ENCODE measurements around the gene EMC8.
"Not testable (repeated sequence)": the region's sequence is repeated elsewhere in the genome, so short reads cannot be mapped to it uniquely, and the experiment has no call there.

EMC8 gene

DNA sequence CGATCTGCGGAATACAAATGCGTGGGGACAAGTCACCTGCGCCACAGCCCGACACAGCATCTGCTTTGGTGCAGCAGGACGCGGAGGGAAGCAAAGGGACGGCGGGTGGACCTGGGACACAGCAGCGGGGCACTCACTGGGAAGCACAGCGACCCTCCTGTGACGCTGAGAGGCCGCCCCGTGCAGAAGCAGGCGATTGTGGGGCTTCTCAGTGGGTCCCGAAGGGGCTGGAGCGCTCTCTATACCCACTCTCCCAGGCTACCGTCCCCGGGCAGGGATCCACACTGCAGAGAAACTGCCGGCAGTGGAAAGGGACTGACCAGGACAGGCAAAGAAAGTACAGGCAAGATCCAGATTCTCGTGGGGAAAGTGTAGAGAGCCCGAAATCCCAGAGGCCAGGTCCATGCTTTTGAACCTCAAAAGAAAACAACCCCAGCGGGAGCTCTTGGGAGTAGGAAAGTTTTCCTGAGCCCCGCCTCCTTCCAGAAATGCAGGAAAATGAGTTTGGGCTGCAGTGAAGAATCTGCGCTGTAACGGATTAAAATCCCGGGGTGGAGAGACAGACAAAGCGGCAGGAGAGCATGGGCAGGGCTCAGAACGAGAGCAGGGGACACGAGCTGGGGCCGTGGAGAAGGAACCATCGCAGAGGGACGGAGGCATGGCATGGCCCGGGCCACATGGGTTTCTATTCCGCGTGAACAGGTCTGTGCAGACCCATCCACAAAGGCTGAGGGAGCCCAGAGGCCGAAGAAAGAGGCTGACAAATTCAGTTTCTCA lies 12.9 kb upstream of the EMC8 start:
- DNase-seq, result no peak

DNA sequence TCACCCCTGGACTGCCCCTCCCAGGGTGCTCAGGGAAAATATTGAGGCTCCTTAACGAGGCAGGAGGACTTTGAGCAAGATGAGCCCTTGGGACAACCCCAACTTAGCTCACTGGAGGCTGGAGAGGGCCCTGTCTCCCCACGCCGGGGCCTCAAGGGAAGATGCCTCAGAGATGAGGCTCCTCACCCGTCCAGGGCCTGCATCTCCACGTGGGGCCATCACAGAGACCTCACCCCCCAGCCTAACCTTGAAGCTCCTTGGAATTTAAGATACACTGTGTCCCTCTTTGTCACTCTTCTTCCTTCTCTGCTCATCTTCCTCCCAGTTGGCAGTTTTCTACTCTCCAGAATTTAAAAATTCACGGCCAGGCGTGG lies 11.4 kb upstream of the EMC8 start:
- no peak for DNase-seq

DNA sequence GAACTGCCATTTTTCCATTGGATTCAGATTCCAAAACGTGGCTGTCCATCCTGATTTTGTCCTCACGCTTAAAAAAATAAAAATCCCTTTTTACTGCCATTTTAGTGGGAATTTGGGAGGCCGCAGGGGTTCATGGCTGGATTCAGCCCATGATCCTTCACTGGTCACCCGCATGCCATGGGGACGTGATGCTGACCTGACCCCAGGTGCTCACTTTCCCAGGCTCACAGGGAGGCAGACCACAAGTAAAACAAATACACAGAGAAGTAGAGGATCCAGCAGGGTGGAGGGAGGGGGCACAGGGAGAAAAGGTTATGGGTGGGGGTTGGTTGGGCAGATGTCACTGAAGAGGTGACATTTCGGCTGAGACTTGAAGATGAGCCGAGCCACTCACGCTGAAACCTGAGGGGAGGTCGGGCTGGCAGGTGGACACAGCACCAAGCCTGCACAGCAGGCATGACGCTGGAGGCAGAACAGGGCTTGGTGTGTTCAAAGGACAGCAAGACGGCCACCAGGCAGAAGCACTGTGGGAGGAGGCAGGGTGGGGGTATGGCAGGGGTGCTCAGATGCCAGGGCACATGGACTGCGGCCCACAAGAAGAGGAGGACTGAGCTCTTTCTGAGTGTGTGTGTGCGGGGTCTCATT lies 10.9 kb upstream of the EMC8 start:
- no peak for DNase-seq

DNA sequence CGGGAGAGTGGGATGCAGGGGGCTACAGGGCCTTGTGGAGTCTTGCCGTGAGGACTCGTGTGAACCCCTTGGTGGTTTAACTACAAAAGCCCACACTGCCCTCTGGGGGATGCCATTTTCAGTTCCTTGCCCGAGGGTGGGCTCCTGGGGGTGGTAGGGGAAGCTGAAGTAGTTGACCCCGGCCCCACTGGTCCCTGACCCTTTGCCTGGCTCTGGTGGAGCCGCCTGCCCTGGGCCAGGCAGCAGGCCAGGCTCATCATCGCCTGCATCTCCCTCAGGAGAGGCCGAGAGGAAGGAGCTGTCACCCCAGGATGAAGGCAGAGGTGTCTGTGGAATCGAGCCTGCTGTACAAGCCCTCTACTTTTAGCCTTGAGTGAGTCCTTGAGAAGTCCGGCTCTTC lies 10.3 kb upstream of the EMC8 start:
- no peak for DNase-seq

DNA sequence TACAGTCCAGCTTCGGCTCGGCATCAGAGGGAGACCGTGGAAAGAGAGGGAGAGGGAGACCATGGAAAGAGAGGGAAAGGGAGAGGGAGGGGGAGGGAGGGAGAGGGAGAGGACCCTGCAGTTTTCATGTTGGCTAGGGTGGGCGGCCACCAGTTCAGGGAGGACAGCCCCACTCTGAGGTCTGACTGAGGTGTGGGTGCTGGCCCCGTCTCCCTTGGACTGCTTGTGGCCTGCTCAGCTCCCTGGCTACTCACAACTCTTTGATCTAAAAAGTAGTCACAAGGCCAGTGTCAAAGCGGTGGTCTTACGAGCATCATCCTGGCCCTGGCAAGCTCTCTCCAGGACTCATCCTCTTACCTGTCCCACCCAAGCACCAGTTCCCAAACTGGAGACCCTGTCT lies 9.6 kb upstream of the EMC8 start:
- DNase-seq, result no peak

DNA sequence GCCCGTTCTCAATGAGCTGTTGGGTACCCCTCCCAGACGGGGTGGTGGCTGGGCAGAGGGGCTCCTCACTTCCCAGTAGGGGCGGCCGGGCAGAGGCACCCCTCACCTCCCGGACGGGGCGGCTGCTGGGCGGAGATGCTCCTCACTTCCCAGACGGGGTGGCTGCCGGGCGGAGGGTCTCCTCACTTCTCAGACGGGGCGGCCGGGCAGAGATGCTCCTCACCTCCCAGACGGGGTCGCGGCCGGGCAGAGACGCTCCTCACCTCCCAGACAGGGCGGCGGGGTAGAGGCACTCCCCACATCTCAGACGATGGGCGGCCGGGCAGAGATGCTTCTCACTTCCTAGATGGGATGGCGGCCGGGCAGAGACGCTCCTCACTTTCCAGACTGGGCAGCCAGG lies 8.8 kb upstream of the EMC8 start:
- not testable (repeated sequence) for DNase-seq

DNA sequence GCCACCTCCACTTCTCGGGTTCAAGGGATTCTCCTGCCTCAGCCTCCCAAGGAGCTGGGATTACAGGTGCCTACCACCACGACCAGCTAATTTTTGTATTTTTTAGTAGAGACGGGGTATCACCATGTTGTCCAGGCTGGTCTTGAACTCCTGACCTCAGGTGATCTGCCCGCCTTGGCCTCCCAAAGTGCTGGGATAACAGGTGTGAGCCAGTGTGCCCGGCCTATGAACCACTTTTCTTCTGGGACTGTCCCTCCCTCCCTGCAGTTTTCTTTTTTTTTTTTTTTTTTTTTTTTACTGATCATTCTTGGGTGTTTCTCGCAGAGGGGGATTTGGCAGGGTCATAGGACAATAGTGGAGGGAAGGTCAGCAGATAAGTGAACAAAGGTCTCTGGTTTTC lies 8.0 kb upstream of the EMC8 start:
- not testable (repeated sequence) for DNase-seq

DNA sequence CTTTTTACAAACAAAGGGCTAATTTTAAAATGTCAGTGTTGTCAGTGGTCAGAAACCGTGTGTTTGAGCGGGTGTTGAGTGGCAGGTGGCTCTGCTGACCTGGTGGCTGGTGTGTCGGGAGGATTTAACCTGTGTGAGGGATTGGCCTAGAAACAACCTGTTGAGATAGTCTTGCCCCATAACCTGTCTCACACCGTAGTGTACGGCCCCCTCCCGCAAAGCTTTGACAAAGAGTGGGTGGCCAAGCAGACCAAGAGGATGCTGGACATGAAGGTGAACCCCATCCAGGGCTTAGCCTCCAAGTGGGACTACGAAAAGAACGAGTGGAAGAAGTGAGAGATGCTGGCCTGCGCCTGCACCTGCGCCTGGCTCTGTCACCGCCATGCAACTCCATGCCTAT lies 7.2 kb upstream of the EMC8 start:
- no peak for DNase-seq

DNA sequence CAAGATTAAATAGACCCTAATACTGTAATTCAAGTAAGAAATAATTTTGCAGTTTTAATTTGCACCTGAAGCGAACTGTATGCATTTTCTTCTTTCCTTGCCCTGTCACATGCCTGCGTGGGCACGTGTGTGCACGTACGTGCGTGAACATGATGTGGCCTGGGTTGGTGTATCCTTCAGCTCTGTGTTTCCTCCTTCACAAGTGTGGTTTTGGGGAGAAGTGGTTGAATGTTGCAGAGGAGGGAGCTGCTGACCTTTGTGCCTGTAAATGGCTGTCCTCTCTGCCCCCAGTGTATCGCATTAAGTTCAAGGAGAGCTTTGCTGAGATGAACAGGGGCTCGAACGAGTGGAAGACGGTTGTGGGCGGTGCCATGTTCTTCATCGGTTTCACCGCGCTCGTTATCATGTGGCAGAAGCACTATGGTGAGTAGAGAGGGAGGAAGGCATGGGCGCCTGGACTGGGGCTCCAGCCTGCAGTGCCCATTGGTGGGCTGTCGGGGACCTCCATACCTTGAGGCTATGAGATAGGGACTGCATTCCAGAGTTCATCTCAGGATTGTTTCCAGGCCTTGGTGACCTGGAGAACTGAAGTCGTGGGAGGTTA lies 6.2 kb upstream of the EMC8 start:
- no peak for DNase-seq

DNA sequence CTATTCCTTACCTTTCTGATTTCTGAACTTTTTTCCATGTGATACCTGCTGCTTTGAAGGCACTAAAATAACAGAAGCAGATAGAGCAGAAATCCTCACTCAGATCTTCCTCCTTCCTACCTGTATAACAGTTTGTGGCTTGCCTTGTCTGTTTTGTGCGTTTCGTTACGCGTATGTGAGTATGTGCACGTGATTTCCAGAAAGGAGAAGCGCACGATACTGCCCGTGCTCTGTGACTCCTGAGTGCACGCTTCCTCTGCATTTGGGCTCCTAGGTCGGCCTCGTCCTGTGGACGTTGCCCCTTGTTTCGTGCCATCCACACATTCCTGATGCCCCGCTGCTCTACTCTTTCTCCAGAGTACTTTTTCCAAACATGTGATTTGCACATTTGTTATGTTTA lies 4.2 kb upstream of the EMC8 start:
- no peak for DNase-seq

DNA sequence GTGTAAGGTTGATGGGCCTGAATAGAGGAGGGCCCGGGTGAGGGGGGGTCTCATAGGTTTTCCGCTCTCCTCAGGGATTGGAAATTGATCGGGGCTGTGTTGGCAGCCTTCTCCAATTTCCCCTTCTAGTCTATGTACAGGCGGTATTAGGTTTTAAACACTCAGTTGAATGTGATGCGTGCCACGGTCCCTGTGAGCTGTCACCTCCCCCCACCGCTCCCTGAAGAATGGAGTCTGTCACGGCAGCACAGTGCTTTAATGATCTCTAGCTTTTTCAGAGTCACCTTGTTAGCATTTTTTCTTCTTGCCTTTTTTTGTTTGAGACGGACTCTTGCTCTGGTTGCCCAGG lies 951 bp upstream of the EMC8 start:
- no peak for DNase-seq

DNA sequence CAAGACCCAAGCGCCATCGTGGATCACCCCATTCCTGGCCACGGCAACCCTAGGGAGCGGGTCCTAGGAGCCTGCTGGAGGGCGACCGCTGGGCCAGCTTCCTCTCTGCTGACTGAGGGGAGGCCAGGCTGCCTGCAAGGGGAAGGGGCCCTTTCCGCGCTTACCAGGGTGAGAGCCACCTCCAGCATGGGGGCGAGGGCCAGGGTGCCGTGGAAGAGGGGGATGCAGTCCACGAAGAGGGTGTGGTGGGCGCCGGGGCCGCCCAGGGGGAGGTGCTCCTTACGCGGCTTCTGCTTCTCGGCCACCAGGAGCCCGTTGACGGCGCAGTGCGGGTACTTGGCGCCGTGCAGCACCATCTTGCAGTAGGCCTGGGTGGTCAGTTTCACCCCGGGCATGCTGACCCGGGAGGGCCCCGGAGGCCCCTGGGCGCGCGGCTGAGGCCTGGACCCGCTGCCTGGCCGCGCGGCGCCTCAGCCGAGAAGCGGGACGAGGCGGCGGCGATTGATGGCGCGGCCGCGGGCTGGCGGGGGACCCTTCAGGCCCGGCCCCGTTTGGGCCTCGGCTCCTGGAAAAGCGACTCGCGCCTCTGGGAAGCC lies 345 bp downstream of the EMC8 start:
- DNase-seq, result peak; percentile 20

DNA sequence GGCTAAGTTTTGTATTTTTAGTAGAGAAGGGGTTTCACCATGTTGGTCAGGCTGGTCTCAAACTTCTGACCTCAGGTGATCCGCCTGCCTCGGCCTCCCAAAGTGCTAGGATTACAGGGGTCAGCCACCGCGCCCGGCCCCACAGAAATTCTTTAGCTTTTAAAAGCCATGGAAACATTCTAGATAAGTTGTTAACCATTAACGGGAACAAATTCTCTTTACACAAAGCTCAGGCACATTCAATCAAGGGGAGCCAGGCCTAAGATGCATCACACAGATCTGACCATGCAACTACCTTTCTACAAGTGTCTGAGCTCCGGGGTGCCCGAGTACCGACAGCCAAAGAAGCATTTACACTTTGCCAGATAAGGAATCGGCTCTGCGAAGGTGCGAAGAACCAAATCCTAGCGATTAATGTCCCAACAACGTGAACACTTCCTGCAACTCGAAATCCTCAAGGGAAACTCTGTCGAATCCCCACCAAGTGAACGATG lies 1.0 kb downstream of the EMC8 start:
- no peak for DNase-seq

DNA sequence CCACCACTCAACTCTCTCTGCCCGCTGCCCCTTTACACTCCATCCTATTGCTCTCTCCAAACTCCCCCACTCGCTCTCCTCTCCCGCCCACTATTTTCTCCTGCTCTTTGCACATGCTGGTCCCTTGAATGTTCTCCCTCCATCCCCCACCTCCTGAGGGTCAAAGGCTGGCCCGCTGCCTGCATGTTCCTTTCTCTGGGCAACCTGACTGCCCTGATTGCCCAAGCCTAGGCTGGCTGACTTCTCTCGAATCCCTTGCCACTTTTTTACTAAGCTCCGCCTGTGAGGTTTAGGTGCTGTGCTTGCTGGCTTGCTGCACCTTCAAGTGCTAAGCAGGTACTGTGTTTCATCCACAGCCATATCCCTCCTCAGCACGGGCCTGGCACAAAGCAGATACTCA lies 2.7 kb downstream of the EMC8 start:
- DNase-seq, result no peak

DNA sequence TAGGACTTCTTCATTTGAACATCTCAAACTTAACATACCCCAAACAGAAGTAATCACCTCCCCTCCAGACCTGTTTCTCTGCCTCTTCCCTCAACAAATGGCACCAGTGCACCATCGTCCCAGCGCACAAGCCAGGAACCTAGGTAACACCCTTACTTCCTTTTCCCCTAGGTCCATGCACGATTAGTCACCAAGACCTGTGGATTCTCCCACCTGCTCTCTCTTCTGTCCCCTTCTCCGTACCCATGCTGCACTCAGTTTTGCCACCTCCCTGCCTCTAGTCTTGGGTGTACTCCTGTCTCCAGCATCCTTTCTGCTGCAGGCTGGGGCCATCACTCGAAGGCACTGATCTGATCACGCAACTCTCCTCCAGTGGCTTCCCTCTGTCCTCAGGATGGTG lies 3.2 kb downstream of the EMC8 start:
- no peak for DNase-seq

DNA sequence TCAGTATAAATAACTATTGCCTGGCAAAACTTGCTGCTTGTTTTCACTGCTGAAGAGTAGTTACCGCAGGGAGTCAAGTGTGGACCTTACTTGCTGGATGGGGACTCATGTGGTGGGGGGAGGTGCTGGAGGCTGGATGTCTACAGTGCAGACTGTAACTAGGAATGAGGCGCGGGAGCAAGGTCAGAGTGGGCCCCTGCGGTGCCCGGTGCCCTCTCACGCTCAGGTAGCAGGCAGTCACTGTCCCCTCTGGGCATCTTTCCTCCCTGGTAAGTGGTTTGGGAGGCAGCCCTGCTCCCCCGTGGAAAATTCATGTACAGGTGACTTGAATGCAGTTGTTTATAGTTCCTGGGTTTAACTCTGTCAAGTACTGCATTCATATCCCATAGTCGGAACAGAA lies 4.6 kb downstream of the EMC8 start:
- DNase-seq, result no peak

DNA sequence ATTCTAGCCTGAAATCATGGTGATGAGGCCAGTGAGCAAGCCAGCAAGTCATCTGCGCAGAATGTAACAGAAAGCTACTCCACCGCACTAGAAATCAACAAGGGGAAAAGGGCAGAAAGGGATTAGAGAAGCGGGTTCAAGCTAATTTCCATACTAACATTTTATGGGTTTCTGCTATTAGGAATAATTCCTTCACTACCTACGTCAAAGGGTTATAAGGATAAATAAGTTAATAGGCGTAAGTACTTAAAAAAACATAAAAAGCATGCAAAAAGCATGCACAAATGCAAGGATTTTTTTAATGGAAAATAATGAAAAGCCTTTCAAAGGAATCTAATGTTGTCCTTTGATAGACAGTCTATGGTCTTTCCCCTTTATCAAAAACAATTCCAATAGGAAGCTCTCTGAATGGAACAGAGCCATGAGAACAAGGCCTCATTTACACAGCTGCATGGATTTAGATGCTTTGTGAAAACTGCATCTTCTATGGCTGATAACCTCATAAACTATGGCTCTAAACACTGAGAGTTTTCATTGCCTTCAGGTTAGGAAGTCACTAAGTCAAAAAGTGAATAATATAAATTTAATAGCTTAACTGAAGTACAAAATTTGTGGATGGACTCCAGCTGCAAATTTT lies 5.6 kb downstream of the EMC8 start:
- no peak for DNase-seq

DNA sequence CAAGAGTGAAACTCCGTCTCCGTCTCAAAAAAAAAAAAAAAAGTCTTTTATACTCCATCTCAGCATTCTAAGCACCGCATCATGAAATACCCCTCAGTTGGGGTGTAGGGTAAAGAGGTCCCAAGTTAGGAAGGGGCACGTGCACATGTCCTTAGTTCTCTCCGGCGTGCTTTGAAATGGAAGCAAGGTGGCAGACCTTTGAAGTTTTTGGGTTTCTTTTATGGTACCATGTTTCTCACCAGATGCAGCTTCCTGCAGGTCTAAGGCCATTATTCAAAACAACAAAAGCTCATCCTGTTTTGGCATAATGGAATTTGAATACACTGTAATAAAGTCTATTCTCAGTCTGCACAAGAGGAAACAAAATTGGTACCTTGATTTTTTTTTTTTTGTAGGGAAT lies 9.6 kb downstream of the EMC8 start:
- DNase-seq, result no peak

DNA sequence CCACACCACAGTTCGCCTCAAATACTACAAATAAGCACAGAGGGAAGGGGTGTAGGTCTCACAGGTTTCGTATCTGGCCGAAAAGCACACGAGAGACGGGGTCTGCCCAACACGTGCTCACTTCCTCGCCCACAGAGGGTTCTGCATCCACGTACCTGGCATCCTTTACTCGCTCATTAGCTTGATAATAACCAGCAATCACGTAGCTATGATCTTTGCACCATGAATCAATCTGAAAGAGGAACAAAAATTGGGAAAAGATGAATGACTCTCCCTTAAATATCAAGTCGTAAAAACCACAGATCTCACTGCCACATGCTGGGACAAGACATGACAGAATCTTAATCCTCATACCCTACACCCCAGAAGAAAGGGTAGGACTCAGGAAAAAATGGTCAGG lies 10.5 kb downstream of the EMC8 start:
- no peak for DNase-seq

DNA sequence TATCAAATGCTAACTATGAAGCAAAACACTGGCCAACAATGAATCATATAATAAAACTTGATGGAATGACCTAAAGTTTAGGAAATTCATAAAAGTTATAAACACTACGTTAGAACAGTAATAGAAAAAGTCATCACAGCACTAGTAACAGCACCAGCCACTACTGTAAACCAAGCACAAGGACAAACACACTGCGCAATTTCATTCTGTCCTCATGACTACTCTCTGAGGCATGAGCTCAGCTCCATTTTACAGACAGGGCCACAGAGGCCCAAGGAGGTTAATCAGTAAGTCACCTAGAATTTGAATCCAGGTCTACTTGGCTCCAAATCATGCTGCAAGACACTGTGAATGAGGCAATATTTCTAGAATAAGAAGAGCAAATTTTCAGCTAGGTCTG lies 13.4 kb downstream of the EMC8 start:
- DNase-seq, result no peak

DNA sequence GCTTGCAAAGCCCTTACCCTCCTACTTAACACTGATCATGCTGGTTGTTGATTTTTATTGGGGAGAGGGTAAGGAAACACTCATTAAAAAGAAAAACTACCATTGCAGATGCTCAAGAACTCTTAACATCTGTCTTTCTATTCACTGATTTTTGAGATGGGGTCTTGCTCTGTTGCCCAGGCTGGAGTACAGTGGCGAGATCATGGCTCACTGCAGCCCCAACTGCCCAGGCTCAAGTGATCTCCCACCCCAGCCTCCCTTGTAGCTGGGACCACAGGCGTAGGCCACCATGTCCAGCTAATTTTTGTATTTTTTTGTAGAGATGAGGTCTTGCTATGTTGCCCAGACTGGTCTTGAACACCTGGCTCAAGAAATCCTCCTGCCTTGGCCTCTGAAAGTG lies 14.5 kb downstream of the EMC8 start:
- DNase-seq, result no peak

DNA sequence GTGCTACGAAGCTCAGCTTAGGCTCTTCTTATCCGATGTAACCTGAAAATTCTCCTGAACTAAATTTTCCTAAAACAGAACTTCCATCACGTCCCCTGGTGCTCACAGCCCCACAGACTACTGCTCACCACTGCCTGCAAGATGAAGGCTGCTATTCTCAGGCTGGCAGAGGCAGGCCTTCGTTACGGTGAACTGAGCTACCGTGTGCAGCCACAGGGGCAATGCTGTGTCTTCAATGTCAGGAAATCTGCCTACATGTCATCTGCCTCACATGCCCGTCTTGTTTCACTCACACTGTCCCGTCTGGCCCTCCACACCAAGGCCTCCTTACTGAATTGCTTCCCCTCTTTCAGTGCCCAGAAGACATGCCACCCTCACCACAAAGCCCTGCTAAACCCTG lies 15.9 kb downstream of the EMC8 start:
- DNase-seq, result no peak

DNA sequence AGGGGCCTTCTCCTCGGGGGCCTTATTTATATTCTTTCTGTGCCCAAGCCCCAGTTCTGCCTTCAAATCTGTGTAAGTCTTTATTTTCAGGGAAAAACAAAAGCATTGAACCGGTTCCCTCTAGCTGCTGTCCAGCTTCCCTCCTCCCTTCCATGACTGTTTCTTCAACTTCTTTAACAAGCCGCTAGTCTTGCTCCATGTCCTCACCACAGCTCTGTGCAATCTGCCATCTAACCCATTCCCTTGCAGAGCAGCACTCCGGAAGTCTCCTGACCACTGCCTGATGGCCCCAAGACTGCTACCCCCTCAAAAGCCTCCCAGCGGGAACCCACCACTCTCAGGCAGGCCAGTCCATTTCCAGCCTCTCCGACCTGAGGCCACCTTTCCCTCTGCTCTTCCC lies 16.9 kb downstream of the EMC8 start:
- no peak for DNase-seq

Measured in NCI-H510A (cell line).